Measurements from ENCODE around the gene ALG1.
"Not testable (repeated sequence)": the region's sequence is repeated elsewhere in the genome, so short reads cannot be mapped to it uniquely, and the experiment has no call there.

The ALG1 gene

GRCh38 chr16:5073279-5073629 is 1.6 kb downstream of the ALG1 start:
- peak; percentile 54 for DNase-seq (ENCODE audit: low read depth)

- DNase-seq (ENCODE audit: low read depth): not testable (repeated sequence)
These were observed 2.1 kb downstream of the ALG1 start for GRCh38 chr16:5073771-5074170.

GRCh38 chr16:5075637-5076036 is 4.0 kb downstream of the ALG1 start:
- DNase-seq (ENCODE audit: low read depth): no peak

GRCh38 chr16:5077304-5077703 is 5.7 kb downstream of the ALG1 start:
- no peak for DNase-seq (ENCODE audit: low read depth)

- DNase-seq (ENCODE audit: low read depth): no peak
These were observed 7.0 kb downstream of the ALG1 start for GRCh38 chr16:5078626-5079025.

- not testable (repeated sequence) for DNase-seq (ENCODE audit: low read depth)
These were observed 8.8 kb downstream of the ALG1 start for GRCh38 chr16:5080461-5080860.

- DNase-seq (ENCODE audit: low read depth): not testable (repeated sequence)
These were observed 9.4 kb downstream of the ALG1 start for GRCh38 chr16:5080996-5081395.

- not testable (repeated sequence) for DNase-seq (ENCODE audit: low read depth)
These were observed 12.0 kb downstream of the ALG1 start for GRCh38 chr16:5083646-5084045.

- not testable (repeated sequence) for DNase-seq (ENCODE audit: low read depth)
These were observed 12.6 kb downstream of the ALG1 start for GRCh38 chr16:5084099-5084731.

GRCh38 chr16:5084802-5085201 is 13.2 kb downstream of the ALG1 start:
- peak; percentile 58 for DNase-seq (ENCODE audit: low read depth)

GRCh38 chr16:5085716-5086115 is 14.1 kb downstream of the ALG1 start:
- not testable (repeated sequence) for DNase-seq (ENCODE audit: low read depth)

- not testable (repeated sequence) for DNase-seq (ENCODE audit: low read depth)
These were observed 16.6 kb downstream of the ALG1 start for GRCh38 chr16:5088086-5088790.

GRCh38 chr16:5088936-5089335 is 17.3 kb downstream of the ALG1 start:
- not testable (repeated sequence) for DNase-seq (ENCODE audit: low read depth)

GRCh38 chr16:5089911-5090555 is 18.4 kb downstream of the ALG1 start:
- not testable (repeated sequence) for DNase-seq (ENCODE audit: low read depth)

- DNase-seq (ENCODE audit: low read depth): not testable (repeated sequence)
These were observed 18.9 kb downstream of the ALG1 start for GRCh38 chr16:5090592-5090991.

GRCh38 chr16:5093081-5093480 is 21.4 kb downstream of the ALG1 start:
- not testable (repeated sequence) for DNase-seq (ENCODE audit: low read depth)

GRCh38 chr16:5093746-5094145 is 22.1 kb downstream of the ALG1 start:
- DNase-seq (ENCODE audit: low read depth): not testable (repeated sequence)

GRCh38 chr16:5095145-5095830 is 23.6 kb downstream of the ALG1 start:
- not testable (repeated sequence) for DNase-seq (ENCODE audit: low read depth)

- DNase-seq (ENCODE audit: low read depth): peak; percentile 21
These were observed 24.9 kb downstream of the ALG1 start for GRCh38 chr16:5096437-5097060.

- DNase-seq (ENCODE audit: low read depth): not testable (repeated sequence)
These were observed 25.4 kb downstream of the ALG1 start for GRCh38 chr16:5097061-5097469.

GRCh38 chr16:5097470-5098220 is 26.0 kb downstream of the ALG1 start, which contains the start of gene EEF2KMT:
EEF2KMT (minus strand) TSS chr16:5097795; CDS start chr16:5097739, 56 bp downstream.
- peak; percentile 99 for DNase-seq (ENCODE audit: low read depth)
